ENCODE data around the gene TWIST2. TPM values are rescaled to one million over a fixed set of nuclear protein-coding genes. Genes with fewer than 3 reads are reported as not detected.

The TWIST2 gene
- total and polyA plus RNA-seq, 9 donors: 14.2 to 104 (median 32.7) TPM

GRCh38 chr2:238955648-238956531 is 108.0 kb downstream of the TWIST2 start:
- no peaks in the 10 kb centered on the region for H3K9me3 ChIP-seq

GRCh38 chr2:238956676-238957075 is 108.8 kb downstream of the TWIST2 start:
- Histone ChIP-seq H3K27me3 (no peaks in the 10 kb centered on the region), H3K4me3 (no peak overlapping the region), H3K4me1 (ENCODE audit: insufficient read depth) (peaks cover 1% of the 10 kb centered on the region), H3K27ac (no peak overlapping the region), H3K9me3 (no peaks in the 10 kb centered on the region), H3K36me3 (no peaks in the 10 kb centered on the region)
- intact Hi-C loops (cut with DNase I): no loop called here
- DNase-seq: no peak
- 37 to 72% (median 41%) methylated on average over 3 of the region's 3 CpGs for WGBS, 3 donors
- TF ChIP-seq CTCF (IDR thresholded peaks at IDR 0.05): no peak
- TF ChIP-seq POLR2A (IDR thresholded peaks at IDR 0.05): no peak
- TF ChIP-seq EP300 (IDR thresholded peaks at IDR 0.05): no peak

More at GRCh38 chr2:238955648-238956531, 108.0 kb downstream of the TWIST2 start:
- H3K27ac ChIP-seq: no peak overlapping the region
- TF ChIP-seq EP300 (IDR thresholded peaks at IDR 0.05): no peak
- 82 to 86% (median 85%) methylated on average over 10 of the region's 10 CpGs for WGBS, 3 donors
- intact Hi-C loops (cut with DNase I): no loop called here
- DNase-seq: no peak
- no peaks in the 10 kb centered on the region for H3K36me3 ChIP-seq
- H3K27me3 ChIP-seq: no peaks in the 10 kb centered on the region
- H3K4me3 ChIP-seq: no peak overlapping the region
- peaks cover 1% of the 10 kb centered on the region for H3K4me1 ChIP-seq (ENCODE audit: insufficient read depth)
